GM21717 (cell line): ENCODE data around the gene ANTXRL.
"Not testable (repeated sequence)": the region's sequence is repeated elsewhere in the genome, so short reads cannot be mapped to it uniquely, and the experiment has no call there.

Experiments used
- ATAC-seq: cut with Tn5 transposase; IDR thresholded peaks from one replicate; pipeline ENCODE4 v1.9.1; 2021; ENCODE audit warnings: mild to moderate bottlenecking, moderate library complexity; ENCODE audit not compliant: unreplicated experiment

ANTXRL gene

GRCh38 chr10:46286991-46287693 lies at the start of gene ANTXRL:
ANTXRL (plus strand) TSS chr10:46286997; CDS start chr10:46287263, 266 bp downstream.
- ATAC-seq = no peak

- ATAC-seq = no peak
Observed at GRCh38 chr10:46237815-46238510, 48.8 kb upstream of the ANTXRL start.

GRCh38 chr10:46239247-46239646 lies 47.5 kb upstream of the ANTXRL start:
- ATAC-seq = no peak

- no peak for ATAC-seq
Observed at GRCh38 chr10:46239993-46240683, 46.7 kb upstream of the ANTXRL start.

- ATAC-seq = no peak
Observed at GRCh38 chr10:46240684-46241565, 45.9 kb upstream of the ANTXRL start.

- ATAC-seq = no peak
Observed at GRCh38 chr10:46245381-46245900, 41.4 kb upstream of the ANTXRL start.

- ATAC-seq = not testable (repeated sequence)
Observed at GRCh38 chr10:46246400-46247180, 40.2 kb upstream of the ANTXRL start.

- ATAC-seq = no peak
Observed at GRCh38 chr10:46247181-46247475, 39.7 kb upstream of the ANTXRL start.

- no peak for ATAC-seq
Observed at GRCh38 chr10:46247808-46248569, 38.8 kb upstream of the ANTXRL start.

- ATAC-seq = no peak
Observed at GRCh38 chr10:46248651-46249146, 38.1 kb upstream of the ANTXRL start.

- ATAC-seq = not testable (repeated sequence)
Observed at GRCh38 chr10:46249617-46250344, 37.0 kb upstream of the ANTXRL start.

- ATAC-seq = no peak
Observed at GRCh38 chr10:46250481-46250880, 36.3 kb upstream of the ANTXRL start.

- ATAC-seq = no peak
Observed at GRCh38 chr10:46250898-46251856, 35.6 kb upstream of the ANTXRL start.

GRCh38 chr10:46251857-46252847 lies 34.6 kb upstream of the ANTXRL start:
- ATAC-seq = no peak

- ATAC-seq = no peak
Observed at GRCh38 chr10:46253076-46254006, 33.5 kb upstream of the ANTXRL start.
